Measurements from ENCODE around the gene HOXC5.

HOXC5 gene

DNA sequence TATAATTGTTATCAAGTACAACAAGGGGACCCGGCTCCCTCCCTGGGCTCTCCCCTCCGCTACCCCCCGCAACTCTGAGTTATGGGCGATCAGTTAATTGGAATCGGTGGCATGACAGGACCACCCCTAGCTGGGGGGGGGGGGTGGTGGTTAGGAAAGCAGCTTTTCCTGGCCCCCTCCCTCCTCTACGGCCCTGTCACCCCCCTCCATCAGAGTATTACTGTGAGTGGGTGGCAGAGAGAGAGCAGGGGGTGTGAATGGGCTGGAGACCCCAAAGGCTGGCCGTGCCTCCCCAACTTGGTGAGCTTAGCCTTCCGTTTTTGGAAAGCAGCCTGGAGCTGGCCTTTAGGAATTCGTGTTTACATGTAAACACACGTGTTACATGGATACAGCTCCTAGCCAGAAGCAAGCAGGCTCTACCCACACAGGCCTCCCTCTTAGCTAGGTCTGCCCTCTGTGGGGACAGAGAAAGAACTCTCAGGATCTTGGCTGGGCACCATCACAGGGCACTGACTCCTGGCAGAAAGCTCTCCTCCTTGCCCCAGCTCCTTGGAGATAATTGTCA lies 19.7 kb downstream of the HOXC5 start:
- TF ChIP-seq, protein P1, sequence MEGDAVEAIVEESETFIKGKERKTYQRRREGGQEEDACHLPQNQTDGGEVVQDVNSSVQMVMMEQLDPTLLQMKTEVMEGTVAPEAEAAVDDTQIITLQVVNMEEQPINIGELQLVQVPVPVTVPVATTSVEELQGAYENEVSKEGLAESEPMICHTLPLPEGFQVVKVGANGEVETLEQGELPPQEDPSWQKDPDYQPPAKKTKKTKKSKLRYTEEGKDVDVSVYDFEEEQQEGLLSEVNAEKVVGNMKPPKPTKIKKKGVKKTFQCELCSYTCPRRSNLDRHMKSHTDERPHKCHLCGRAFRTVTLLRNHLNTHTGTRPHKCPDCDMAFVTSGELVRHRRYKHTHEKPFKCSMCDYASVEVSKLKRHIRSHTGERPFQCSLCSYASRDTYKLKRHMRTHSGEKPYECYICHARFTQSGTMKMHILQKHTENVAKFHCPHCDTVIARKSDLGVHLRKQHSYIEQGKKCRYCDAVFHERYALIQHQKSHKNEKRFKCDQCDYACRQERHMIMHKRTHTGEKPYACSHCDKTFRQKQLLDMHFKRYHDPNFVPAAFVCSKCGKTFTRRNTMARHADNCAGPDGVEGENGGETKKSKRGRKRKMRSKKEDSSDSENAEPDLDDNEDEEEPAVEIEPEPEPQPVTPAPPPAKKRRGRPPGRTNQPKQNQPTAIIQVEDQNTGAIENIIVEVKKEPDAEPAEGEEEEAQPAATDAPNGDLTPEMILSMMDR (IDR thresholded peaks at IDR 0.05; ENCODE audit: low read depth, low read length, missing control alignments): no peak
- in situ Hi-C loops (cut with HindIII; ENCODE audit: low sequenced_read_pairs): no loop called here
- no peak for DNase-seq (ENCODE audit: low read depth)
- H3K4me3 ChIP-seq (ENCODE audit: low read depth, low read length): no peak overlapping the region

DNA sequence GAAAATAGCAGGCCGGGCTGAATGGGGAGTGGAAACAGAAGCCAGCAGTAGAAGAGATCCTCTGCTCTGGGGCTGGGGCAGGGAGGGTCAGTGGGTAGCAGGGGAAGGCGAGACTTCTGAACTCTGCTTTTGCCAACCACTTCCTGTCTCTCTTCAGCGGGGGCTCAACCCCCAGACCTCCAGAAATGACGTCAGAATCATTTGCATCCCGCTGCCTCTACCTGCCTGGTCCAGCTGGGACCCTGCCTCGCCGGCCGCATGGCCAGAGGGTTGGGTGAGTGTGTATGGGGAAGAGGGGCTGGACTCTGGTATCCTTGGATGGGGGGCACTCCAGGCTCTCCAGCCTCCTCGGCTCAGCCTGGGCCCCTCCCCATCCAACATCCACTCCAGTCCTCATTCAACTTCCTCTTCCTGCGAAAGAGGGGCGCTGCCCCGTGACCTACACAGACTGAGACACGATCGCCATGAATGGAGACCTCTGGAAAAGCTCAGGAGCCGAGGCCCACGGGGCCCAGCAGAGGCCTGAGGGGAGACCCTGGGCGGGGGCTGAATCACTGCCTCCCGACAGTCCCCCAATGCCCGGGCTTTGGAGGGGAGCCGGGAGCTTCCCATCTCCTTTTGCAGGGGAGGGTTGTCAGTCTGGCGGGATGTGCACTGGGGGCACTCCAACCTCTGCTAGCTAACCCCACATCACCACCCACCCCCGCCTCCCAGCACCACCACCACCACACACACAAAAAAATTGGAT lies 20.3 kb downstream of the HOXC5 start:
- in situ Hi-C loops (cut with HindIII; ENCODE audit: low sequenced_read_pairs): no loop called here
- DNase-seq (ENCODE audit: low read depth): no peak
- H3K4me3 ChIP-seq (ENCODE audit: low read depth, low read length): peak overlapping the region; percentile 51
- TF ChIP-seq, protein P1 (IDR thresholded peaks at IDR 0.05; ENCODE audit: low read depth, low read length, missing control alignments): no peak

DNA sequence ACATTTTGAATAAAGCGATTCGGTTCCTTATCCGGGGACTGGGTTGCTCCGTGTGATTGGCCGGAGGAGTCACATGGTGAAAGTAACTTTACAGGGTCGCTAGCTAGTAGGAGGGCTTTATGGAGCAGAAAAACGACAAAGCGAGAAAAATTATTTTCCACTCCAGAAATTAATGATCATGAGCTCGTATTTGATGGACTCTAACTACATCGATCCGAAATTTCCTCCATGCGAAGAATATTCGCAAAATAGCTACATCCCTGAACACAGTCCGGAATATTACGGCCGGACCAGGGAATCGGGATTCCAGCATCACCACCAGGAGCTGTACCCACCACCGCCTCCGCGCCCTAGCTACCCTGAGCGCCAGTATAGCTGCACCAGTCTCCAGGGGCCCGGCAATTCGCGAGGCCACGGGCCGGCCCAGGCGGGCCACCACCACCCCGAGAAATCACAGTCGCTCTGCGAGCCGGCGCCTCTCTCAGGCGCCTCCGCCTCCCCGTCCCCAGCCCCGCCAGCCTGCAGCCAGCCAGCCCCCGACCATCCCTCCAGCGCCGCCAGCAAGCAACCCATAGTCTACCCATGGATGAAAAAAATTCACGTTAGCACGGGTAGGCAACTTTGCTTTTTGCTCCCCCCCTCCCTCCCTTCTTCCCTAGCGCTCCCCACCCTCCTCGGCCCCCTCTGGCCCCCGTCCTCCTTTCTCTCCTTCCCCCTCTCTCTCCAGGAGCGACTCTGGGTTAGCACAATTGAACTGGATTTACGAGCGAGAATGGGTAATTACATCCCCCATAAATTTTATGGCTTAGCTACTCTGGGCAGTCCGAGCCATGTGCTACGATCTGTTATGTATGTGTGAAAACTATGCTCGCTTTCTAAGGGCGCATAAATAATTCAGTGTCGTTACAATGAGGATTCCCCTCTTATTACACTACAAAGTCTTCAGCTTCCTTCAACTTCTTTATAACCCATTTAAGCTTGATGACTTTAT lies 21.2 kb downstream of the HOXC5 start, which contains the start of gene HOXC4:
Gene HOXC4 (plus strand): TSS at position 85 of the 991 bp plus-strand sequence. CDS start 88 bp downstream, at position 173.
- in situ Hi-C loops (cut with HindIII; ENCODE audit: low sequenced_read_pairs): no loop called here
- no peak for DNase-seq (ENCODE audit: low read depth)
- peak within 1 kb of the TSS; percentile 51 for H3K4me3 ChIP-seq (ENCODE audit: low read depth, low read length)
- TF ChIP-seq, protein P1 (IDR thresholded peaks at IDR 0.05; ENCODE audit: low read depth, low read length, missing control alignments): no peak

DNA sequence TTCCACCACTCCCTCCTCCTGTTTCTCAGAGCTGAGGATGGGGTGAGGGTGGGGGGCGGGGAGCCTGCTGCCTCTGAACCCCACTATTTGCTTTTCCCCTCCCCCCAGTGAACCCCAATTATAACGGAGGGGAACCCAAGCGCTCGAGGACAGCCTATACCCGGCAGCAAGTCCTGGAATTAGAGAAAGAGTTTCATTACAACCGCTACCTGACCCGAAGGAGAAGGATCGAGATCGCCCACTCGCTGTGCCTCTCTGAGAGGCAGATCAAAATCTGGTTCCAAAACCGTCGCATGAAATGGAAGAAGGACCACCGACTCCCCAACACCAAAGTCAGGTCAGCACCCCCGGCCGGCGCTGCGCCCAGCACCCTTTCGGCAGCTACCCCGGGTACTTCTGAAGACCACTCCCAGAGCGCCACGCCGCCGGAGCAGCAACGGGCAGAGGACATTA lies 21.9 kb downstream of the HOXC5 start:
- in situ Hi-C loops (cut with HindIII; ENCODE audit: low sequenced_read_pairs): no loop called here
- TF ChIP-seq, protein P1 (IDR thresholded peaks at IDR 0.05; ENCODE audit: low read depth, low read length, missing control alignments): no peak
- DNase-seq (ENCODE audit: low read depth): no peak
- H3K4me3 ChIP-seq (ENCODE audit: low read depth, low read length): peak overlapping the region; percentile 51

DNA sequence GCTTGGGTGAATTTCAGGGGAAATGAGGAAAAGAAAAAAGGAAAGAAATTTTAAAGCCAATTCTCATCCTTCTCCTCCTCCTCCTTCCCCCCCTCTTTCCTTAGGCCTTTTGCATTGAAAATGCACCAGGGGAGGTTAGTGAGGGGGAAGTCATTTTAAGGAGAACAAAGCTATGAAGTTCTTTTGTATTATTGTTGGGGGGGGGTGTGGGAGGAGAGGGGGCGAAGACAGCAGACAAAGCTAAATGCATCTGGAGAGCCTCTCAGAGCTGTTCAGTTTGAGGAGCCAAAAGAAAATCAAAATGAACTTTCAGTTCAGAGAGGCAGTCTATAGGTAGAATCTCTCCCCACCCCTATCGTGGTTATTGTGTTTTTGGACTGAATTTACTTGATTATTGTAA lies 22.7 kb downstream of the HOXC5 start:
- in situ Hi-C loops (cut with HindIII; ENCODE audit: low sequenced_read_pairs): no loop called here
- TF ChIP-seq, protein P1 (IDR thresholded peaks at IDR 0.05; ENCODE audit: low read depth, low read length, missing control alignments): no peak
- peak overlapping the region; percentile 9 for H3K4me3 ChIP-seq (ENCODE audit: low read depth, low read length)
- DNase-seq (ENCODE audit: low read depth): no peak

DNA sequence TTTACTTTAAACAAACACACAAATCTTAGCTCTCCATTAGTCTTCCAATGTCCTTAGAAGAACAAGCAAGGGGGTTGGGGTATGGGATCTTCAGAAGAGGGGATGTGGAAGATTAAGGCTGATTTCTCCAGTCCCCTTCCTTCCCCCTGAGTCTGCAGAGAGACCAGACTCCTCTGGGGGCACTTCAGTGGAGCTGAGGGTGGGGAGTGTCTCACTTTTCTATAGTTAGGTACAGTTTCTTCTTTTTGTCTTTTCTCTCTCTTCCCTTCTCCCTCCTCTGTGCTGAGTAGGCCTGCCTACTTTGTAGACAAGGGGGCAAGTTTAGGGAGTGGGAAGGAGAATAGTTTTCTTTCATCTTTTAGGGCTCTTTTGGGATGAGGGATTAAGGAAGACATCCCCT lies 23.3 kb downstream of the HOXC5 start:
- H3K4me3 ChIP-seq (ENCODE audit: low read depth, low read length): no peak overlapping the region
- TF ChIP-seq, protein P1 (IDR thresholded peaks at IDR 0.05; ENCODE audit: low read depth, low read length, missing control alignments): no peak
- in situ Hi-C loops (cut with HindIII; ENCODE audit: low sequenced_read_pairs): no loop called here
- no peak for DNase-seq (ENCODE audit: low read depth)
